HepG2 (cell line): Measurements from ENCODE around the gene E2F1. TPM values are rescaled to one million over a fixed set of nuclear protein-coding genes. Genes with fewer than 3 reads are reported as not detected.

ENCODE experiments used
- ARNTL ChIP-seq: sonication (generic); formaldehyde crosslinking; IDR thresholded peaks from 2 replicates; pipeline ENCODE4 v1.4.0; 2020; ENCODE audit warnings: mild to moderate bottlenecking, missing genetic modification reagents
- CBX1 ChIP-seq: IDR thresholded peaks from one replicate; pipeline ENCODE4 v1.6.1; 2016; ENCODE audit warnings: antibody characterized with exemption, low read depth
- ESRRA ChIP-seq: sonication (generic); formaldehyde crosslinking; IDR thresholded peaks from 2 replicates; pipeline ENCODE4 v1.5.1; 2020; ENCODE audit warnings: mild to moderate bottlenecking, low read depth, missing genetic modification reagents
- HMG20B ChIP-seq: conservative IDR thresholded peaks from 2 replicates; pipeline ENCODE4 v1.6.1; 2016; ENCODE audit warnings: missing genetic modification reagents, missing compliant biosample characterization
- HNF4G ChIP-seq, 2 experiments: sonication (generic) in 1 of 2; formaldehyde crosslinking in 1 of 2; IDR thresholded peaks; 2 replicates each; pipeline versions ENCODE4 v1.4.0 to v1.6.1; 2011 to 2020; ENCODE audit warnings: borderline replicate concordance in 2 of 2, low read depth in 2 of 2, mild to moderate bottlenecking in 2 of 2, low read length in 1 of 2, missing genetic modification reagents in 1 of 2, moderate library complexity in 1 of 2
- KLF11 ChIP-seq: IDR thresholded peaks from 2 replicates; pipeline ENCODE4 v1.6.1; 2016; ENCODE audit warnings: missing compliant biosample characterization
- MED1 ChIP-seq: sonication (generic); formaldehyde crosslinking; IDR thresholded peaks from 2 replicates; pipeline ENCODE4 v1.4.0; 2020; ENCODE audit warnings: missing genetic modification reagents
- MZF1 ChIP-seq: sonication (generic); formaldehyde crosslinking; IDR thresholded peaks from 2 replicates; pipeline ENCODE4 v1.8.1; 2023; ENCODE audit warnings: mild to moderate bottlenecking, missing genetic modification reagents, borderline replicate concordance
- NFYC ChIP-seq: IDR thresholded peaks from 2 replicates; pipeline ENCODE4 v1.6.1; 2016; ENCODE audit warnings: missing genetic modification reagents, missing compliant biosample characterization
- SALL2 ChIP-seq: sonication (generic); formaldehyde crosslinking; IDR thresholded peaks from 2 replicates; pipeline ENCODE4 v1.8.1; 2023; ENCODE audit warnings: mild to moderate bottlenecking, missing genetic modification reagents, inconsistent platforms
- TCF7L2 ChIP-seq: IDR thresholded peaks from 2 replicates; pipeline ENCODE4 v1.6.1; 2011; ENCODE audit warnings: mild to moderate bottlenecking, low read depth, low read length, moderate library complexity
- TEAD2 ChIP-seq: sonication (generic); formaldehyde crosslinking; IDR thresholded peaks from 2 replicates; pipeline ENCODE4 v1.9.0; 2021; ENCODE audit warnings: missing genetic modification reagents
- ZFY ChIP-seq: sonication (generic); formaldehyde crosslinking; IDR thresholded peaks from 2 replicates; pipeline ENCODE4 v1.4.0; 2020; ENCODE audit warnings: missing genetic modification reagents
- ZMYM3 ChIP-seq: sonication (generic); formaldehyde crosslinking; IDR thresholded peaks from 2 replicates; pipeline ENCODE4 v1.5.1; 2020; ENCODE audit warnings: mild to moderate bottlenecking, missing genetic modification reagents
- ZNF563 ChIP-seq: sonication (generic); formaldehyde crosslinking; IDR thresholded peaks from 2 replicates; pipeline ENCODE4 v1.8.0; 2022; ENCODE audit warnings: mild to moderate bottlenecking, moderate library complexity, missing genetic modification reagents
- ZNF678 ChIP-seq: sonication (generic); formaldehyde crosslinking; IDR thresholded peaks from 2 replicates; pipeline ENCODE4 v1.4.0; 2020; ENCODE audit warnings: mild to moderate bottlenecking, missing genetic modification reagents
- ZNF775 ChIP-seq: sonication (generic); formaldehyde crosslinking; IDR thresholded peaks from 2 replicates; pipeline ENCODE4 v1.4.0; 2020; ENCODE audit warnings: missing genetic modification reagents, mild to moderate bottlenecking, moderate library complexity, borderline replicate concordance
- ZNF879 ChIP-seq: sonication (generic); formaldehyde crosslinking; IDR thresholded peaks from 2 replicates; pipeline ENCODE4 v1.8.1; 2023; ENCODE audit warnings: missing genetic modification reagents
- polyA plus RNA-seq, 8 experiments: library from polyadenylated mRNA; depleted of rRNA in 3 of 8; stranded (reverse) in 7 of 8; unstranded in 1 of 8; fragments of >200 nt; fragmentation: Illumina TruSeq in 4 of 8; extraction: Trizol in 4 of 8; gene quantifications; 2 replicates each; pipeline versions ENCODE4 v1.2.1 to v1.2.3, GENCODE V29; 2011 to 2016; ENCODE audit warnings: low read depth in 4 of 8, missing spikeins in 1 of 8, mixed read lengths in 1 of 8; ENCODE audit not compliant: insufficient read depth in 1 of 8
- total RNA-seq, 5 experiments: library from RNA; depleted of rRNA; stranded (reverse); fragments of >200 nt; fragmentation: Illumina TruSeq; extraction: Trizol; gene quantifications; 2 replicates each; pipeline ENCODE4 v1.2.3, GENCODE V29; 2016; ENCODE audit warnings: low read depth in 1 of 5
- TF ChIP-seq, protein P1 (sequence below): sonication (generic); formaldehyde crosslinking; IDR thresholded peaks from 2 replicates; pipeline ENCODE4 v1.4.0; 2020; ENCODE audit warnings: missing genetic modification reagents
- TF ChIP-seq, protein P2 (sequence below): sonication (generic); formaldehyde crosslinking; IDR thresholded peaks from 2 replicates; pipeline ENCODE4 v1.8.0; 2022; ENCODE audit warnings: mild to moderate bottlenecking, missing genetic modification reagents
- TF ChIP-seq, protein P3 (sequence below): sonication (generic); formaldehyde crosslinking; IDR thresholded peaks from 2 replicates; pipeline ENCODE4 v1.5.0; 2020; ENCODE audit warnings: mild to moderate bottlenecking, low read depth, missing genetic modification reagents, borderline replicate concordance
- TF ChIP-seq, protein P4 (sequence below): sonication (generic); formaldehyde crosslinking; IDR thresholded peaks from 2 replicates; pipeline ENCODE4 v1.4.0; 2020; ENCODE audit warnings: mild to moderate bottlenecking, missing genetic modification reagents

The E2F1 gene
- total and polyA plus RNA-seq, 2 of the 13 experiments (the other 11 are each of a cell fraction or from before 2014, with no cell fraction given), result 25.5 to 39.4 TPM

DNA sequence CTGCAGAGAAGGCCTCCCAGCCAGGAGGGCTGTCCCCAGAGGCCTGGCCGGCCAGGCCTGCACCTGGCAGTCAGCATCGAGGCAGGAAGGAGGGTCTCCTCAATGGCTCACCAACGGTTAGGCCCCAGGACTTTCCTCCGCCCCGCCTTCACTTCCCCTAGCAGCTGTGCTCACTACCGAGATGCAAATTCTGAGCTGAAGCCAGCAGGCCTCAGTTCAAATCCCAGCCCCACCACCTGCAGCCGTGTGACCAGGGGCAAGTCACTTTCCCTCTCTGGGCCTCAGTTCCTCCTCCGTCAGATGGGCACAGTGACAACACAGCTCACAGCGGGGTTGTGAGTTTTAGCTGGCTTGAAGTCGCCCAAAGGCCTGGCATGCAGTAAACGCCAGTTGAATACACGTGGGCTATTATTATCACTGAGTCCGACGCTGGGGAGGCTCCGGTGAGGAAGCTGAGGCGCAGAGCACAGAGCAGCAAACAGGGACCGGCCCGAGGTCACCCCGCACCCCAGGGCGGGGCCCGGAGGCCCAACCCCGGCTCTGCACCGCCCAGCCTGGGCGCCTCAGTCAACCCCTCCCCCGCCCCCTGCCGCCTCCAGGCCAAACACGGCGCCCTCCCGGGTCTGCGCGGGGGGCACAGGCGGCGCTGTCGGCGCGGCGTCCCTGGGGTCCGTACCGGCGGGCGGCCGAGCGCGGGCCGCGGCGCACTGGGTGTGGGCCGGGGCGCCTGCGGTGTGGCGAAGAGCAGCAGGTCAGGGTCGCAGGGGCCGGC, 671 bp downstream of the E2F1 start (continued):
- 0 out of 2 replicates have a peak, but pooled peaks have one; percentile 60 for TF ChIP-seq ZNF678 (CRISPR knock-in tag)
- TF ChIP-seq, protein P1, sequence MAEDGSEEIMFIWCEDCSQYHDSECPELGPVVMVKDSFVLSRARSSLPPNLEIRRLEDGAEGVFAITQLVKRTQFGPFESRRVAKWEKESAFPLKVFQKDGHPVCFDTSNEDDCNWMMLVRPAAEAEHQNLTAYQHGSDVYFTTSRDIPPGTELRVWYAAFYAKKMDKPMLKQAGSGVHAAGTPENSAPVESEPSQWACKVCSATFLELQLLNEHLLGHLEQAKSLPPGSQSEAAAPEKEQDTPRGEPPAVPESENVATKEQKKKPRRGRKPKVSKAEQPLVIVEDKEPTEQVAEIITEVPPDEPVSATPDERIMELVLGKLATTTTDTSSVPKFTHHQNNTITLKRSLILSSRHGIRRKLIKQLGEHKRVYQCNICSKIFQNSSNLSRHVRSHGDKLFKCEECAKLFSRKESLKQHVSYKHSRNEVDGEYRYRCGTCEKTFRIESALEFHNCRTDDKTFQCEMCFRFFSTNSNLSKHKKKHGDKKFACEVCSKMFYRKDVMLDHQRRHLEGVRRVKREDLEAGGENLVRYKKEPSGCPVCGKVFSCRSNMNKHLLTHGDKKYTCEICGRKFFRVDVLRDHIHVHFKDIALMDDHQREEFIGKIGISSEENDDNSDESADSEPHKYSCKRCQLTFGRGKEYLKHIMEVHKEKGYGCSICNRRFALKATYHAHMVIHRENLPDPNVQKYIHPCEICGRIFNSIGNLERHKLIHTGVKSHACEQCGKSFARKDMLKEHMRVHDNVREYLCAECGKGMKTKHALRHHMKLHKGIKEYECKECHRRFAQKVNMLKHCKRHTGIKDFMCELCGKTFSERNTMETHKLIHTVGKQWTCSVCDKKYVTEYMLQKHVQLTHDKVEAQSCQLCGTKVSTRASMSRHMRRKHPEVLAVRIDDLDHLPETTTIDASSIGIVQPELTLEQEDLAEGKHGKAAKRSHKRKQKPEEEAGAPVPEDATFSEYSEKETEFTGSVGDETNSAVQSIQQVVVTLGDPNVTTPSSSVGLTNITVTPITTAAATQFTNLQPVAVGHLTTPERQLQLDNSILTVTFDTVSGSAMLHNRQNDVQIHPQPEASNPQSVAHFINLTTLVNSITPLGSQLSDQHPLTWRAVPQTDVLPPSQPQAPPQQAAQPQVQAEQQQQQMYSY (CRISPR knock-in tag), result 0 out of 2 replicates have a peak, but pooled peaks have one; percentile 20
- TF ChIP-seq ARNTL (CRISPR knock-in tag), result no peak
- TF ChIP-seq MZF1 (CRISPR knock-in tag), result peak; percentile 56; the same call in 1 of the 2 replicates
- TF ChIP-seq ZMYM3 (CRISPR knock-in tag), result peak; percentile 93
- no peak for TF ChIP-seq ZNF563 (CRISPR knock-in tag)
- no peak for TF ChIP-seq ZNF775
- TF ChIP-seq TCF7L2, result no peak
- TF ChIP-seq MED1 (CRISPR knock-in tag), result peak; percentile 57
- peak; percentile 64 for TF ChIP-seq CBX1
- TF ChIP-seq, protein P2, sequence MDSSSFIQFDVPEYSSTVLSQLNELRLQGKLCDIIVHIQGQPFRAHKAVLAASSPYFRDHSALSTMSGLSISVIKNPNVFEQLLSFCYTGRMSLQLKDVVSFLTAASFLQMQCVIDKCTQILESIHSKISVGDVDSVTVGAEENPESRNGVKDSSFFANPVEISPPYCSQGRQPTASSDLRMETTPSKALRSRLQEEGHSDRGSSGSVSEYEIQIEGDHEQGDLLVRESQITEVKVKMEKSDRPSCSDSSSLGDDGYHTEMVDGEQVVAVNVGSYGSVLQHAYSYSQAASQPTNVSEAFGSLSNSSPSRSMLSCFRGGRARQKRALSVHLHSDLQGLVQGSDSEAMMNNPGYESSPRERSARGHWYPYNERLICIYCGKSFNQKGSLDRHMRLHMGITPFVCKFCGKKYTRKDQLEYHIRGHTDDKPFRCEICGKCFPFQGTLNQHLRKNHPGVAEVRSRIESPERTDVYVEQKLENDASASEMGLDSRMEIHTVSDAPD (CRISPR knock-in tag), result no peak
- TF ChIP-seq SALL2 (CRISPR knock-in tag), result 0 out of 2 replicates have a peak, but pooled peaks have one; percentile 58
- no peak for TF ChIP-seq HMG20B (CRISPR knock-in tag)
- TF ChIP-seq NFYC, result no peak; the same call in 1 of the 2 replicates
- peak; percentile 18; the same call in 1 of the 2 replicates for TF ChIP-seq HNF4G (IDR thresholded peaks at IDR 0.05; ENCODE audit: borderline replicate concordance, low read depth, low read length)
- TF ChIP-seq HNF4G (CRISPR knock-in tag; IDR thresholded peaks at IDR 0.05; ENCODE audit: borderline replicate concordance, low read depth), result 0 out of 2 replicates have a peak, but pooled peaks have one; percentile 34
- TF ChIP-seq KLF11 (CRISPR knock-in tag), result 0 out of 2 replicates have a peak, but pooled peaks have one; percentile 28
- peak; percentile 86 for TF ChIP-seq ZFY (CRISPR knock-in tag)
- TF ChIP-seq, protein P3, sequence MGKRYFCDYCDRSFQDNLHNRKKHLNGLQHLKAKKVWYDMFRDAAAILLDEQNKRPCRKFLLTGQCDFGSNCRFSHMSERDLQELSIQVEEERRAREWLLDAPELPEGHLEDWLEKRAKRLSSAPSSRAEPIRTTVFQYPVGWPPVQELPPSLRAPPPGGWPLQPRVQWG, result no peak
- no peak for TF ChIP-seq TEAD2 (CRISPR knock-in tag)
- 0 out of 2 replicates have a peak, but pooled peaks have one; percentile 31 for TF ChIP-seq ESRRA
- TF ChIP-seq, protein P4, sequence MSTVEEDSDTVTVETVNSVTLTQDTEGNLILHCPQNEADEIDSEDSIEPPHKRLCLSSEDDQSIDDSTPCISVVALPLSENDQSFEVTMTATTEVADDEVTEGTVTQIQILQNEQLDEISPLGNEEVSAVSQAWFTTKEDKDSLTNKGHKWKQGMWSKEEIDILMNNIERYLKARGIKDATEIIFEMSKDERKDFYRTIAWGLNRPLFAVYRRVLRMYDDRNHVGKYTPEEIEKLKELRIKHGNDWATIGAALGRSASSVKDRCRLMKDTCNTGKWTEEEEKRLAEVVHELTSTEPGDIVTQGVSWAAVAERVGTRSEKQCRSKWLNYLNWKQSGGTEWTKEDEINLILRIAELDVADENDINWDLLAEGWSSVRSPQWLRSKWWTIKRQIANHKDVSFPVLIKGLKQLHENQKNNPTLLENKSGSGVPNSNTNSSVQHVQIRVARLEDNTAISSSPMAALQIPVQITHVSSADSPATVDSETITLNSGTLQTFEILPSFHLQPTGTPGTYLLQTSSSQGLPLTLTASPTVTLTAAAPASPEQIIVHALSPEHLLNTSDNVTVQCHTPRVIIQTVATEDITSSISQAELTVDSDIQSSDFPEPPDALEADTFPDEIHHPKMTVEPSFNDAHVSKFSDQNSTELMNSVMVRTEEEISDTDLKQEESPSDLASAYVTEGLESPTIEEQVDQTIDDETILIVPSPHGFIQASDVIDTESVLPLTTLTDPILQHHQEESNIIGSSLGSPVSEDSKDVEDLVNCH (CRISPR knock-in tag), result no peak
- no peak for TF ChIP-seq ZNF879
